Kidney (tissue), 14 donors: ENCODE measurements around the gene HOXD3. TPM values are rescaled to one million over a fixed set of nuclear protein-coding genes. Genes with fewer than 3 reads are reported as not detected.

Experiments
- DNase-seq, 5 donors: peaks; one replicate each; pipeline ENCODE4 v3.0.0-alpha.2; 2013 to 2020
- FAIRE-seq: peaks from 2 replicates; lab custom pipeline; 2012; peaks lifted over from hg19 to GRCh38; lab: Jason Lieb, UNC
- H3K27ac ChIP-seq, 2 donors: one replicate each; pipeline ENCODE4 v1.7.0; 2013; ENCODE audit warnings: low read depth in 2 of 2, low read length in 2 of 2, inconsistent platforms in 1 of 2
- H3K27me3 ChIP-seq: one replicate; pipeline ENCODE4 v1.7.1; 2013; ENCODE audit warnings: low read length, inconsistent platforms; ENCODE audit not compliant: control insufficient read depth, insufficient read depth
- H3K36me3 ChIP-seq, 3 donors: one replicate each; pipeline versions ENCODE4 v1.7.0 to v1.7.1; 2013; ENCODE audit warnings: low read length in 3 of 3, control low read depth in 1 of 3, inconsistent platforms in 1 of 3; ENCODE audit not compliant: insufficient read depth in 3 of 3, control insufficient read depth in 2 of 3
- H3K4me1 ChIP-seq, 3 donors: one replicate each; pipeline versions ENCODE4 v1.7.0 to v1.7.1; 2013; ENCODE audit warnings: low read length in 3 of 3, inconsistent platforms in 1 of 3, low read depth in 1 of 3; ENCODE audit not compliant: control insufficient read depth in 2 of 3, insufficient read depth in 2 of 3
- H3K4me3 ChIP-seq, 3 donors: one replicate each; pipeline versions ENCODE4 v1.7.0 to v1.8.1; 2013; ENCODE audit warnings: low read length in 3 of 3, control low read depth in 1 of 3, inconsistent platforms in 1 of 3
- H3K9ac ChIP-seq, 3 donors: one replicate each; pipeline versions ENCODE4 v1.7.0 to v1.7.1; 2013; ENCODE audit warnings: low read length in 3 of 3, control low read depth in 1 of 3, inconsistent platforms in 1 of 3
- H3K9me3 ChIP-seq, 3 donors: one replicate each; pipeline versions ENCODE4 v1.7.0 to v1.7.1; 2013; ENCODE audit warnings: low read length in 3 of 3, control low read depth in 1 of 3, inconsistent platforms in 1 of 3; ENCODE audit not compliant: control insufficient read depth in 2 of 3, insufficient read depth in 1 of 3
- CTCF ChIP-seq: IDR thresholded peaks from 3 replicates; pipeline ENCODE4 v1.5.1; 2012; ENCODE audit warnings: mild to moderate bottlenecking, moderate library complexity, borderline replicate concordance; ENCODE audit not compliant: insufficient read depth; ENCODE audit errors: extremely low read depth
- intact Hi-C: fragments of 100-400 bp; cut with DNase I; formaldehyde crosslinking; loops from one replicate; pipeline ENCODE4 v1.11.1; 2022
- polyA plus RNA-seq: library from polyadenylated mRNA; stranded (reverse); fragments of 350-450 nt; fragmentation: Illumina TruSeq; extraction: RNeasy Lipid Tissue Mini Kit (QIAGEN cat#74804); gene quantifications from one replicate; pipeline ENCODE4 v1.2.3, GENCODE V29; 2014; ENCODE audit warnings: low read depth, low replicate concordance; ENCODE audit not compliant: insufficient read depth
- total RNA-seq: library from RNA; stranded (reverse); fragmentation: NEBNext Ultra II Directional; extraction: Animal tissue kit (Norgen Biotek cat#: 25700); gene quantifications from one replicate; pipeline ENCODE4 v1.2.1, GENCODE V29; 2021
- donor health status: control.
- donor health status: control.
- donor health status: control.
- donor health status: control.
- donor health status: control.
- donor health status: DM: yes; HTN: yes; CAD: no.
- donor health status: Normal renal cell carcinoma (clear cell type).

HOXD3 gene
- total and polyA plus RNA-seq, 2 donors from 2014 or later: 16.9 to 29.3 TPM

DNA sequence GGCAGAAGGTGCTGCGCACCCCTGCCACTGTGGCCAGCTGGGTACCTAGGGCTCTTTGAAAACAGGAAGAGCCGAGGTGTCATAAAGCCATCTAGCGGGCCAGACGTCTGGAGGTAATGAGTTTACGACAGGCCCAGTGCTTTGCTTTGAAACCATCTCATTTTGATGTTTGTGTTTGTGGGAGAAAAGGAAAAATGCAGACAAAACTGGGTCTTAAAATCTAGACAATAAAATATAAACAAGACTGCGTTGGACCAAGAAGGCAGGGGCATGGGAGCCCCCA is 31.4 kb upstream of the HOXD3 start:
- intact Hi-C loops: loop anchor here (10.0 kb wide), 2 partner anchors 519 to 1029 kb away; no protein-coding TSS in a partner anchor
- Histone ChIP-seq H3K36me3 (no peaks in the 10 kb centered on the region), H3K27me3 (no peaks in the 10 kb centered on the region), H3K4me3 (peak overlapping the region in 1 of 3 donors; percentile 72), H3K27ac (peak overlapping the region; percentile 91 to 95), H3K4me1 (peaks cover 2 to 10% (median 6%) of the 10 kb centered on the region in 3 donors), H3K9ac (peak overlapping the region in 2 of 3 donors; percentile 17 to 59), H3K9me3 (no peaks in the 10 kb centered on the region)
- FAIRE-seq (no peak), DNase-seq (peak in 1 of 5 donors; percentile 40)
- TF ChIP-seq CTCF: no peak

DNA sequence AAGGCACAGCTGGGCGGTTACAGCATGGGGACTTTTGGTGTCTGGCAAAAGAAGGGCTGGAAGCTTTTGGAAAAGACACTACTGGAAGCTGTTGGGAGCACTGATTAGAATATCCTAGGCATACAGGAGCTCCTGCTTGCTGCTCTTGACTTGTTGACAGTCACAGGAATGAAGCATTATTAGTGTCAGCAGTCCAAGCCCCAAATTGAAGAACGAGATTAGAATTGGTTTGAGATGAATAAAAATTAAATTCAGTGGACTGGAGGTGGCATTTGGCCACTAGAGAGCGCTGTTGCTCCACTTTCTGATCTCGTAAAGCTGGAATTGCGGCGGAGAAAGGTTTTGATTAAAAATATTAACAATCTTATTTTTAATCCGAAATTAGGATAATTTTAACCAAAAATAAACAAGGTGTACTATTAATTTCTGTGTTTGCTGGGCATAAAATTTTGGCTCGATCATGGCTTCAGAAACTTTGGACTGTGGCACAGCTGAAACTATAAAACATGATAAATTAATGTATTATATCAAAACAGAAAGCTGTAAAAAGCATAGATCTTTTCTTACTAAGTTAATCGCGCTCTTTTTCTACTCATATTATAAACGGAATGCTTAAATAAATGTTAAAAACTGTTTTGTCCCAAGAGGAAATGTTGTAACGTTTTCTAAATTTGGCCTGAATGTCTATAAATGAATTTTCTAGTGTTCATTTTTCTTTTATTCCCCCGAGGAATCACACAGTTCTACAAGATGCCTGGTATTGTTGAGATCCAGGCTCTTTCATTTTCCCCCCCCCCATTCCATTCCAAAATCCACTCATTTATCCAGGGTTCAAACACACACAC is 30.0 kb upstream of the HOXD3 start:
- intact Hi-C loops: loop anchor here (10.0 kb wide), 2 partner anchors 518 to 1028 kb away; no protein-coding TSS in a partner anchor
- TF ChIP-seq CTCF: peak; percentile 88
- peaks cover 2 to 10% (median 6%) of the 10 kb centered on the region in 3 donors for H3K4me1 ChIP-seq
- H3K36me3 ChIP-seq: no peaks in the 10 kb centered on the region
- peak; percentile 87 for FAIRE-seq
- H3K4me3 ChIP-seq: peak overlapping the region; percentile 18 to 85 (median 59)
- DNase-seq: peak; percentile 81 to 94 (median 88)
- H3K27me3 ChIP-seq: no peaks in the 10 kb centered on the region
- no peaks in the 10 kb centered on the region for H3K9me3 ChIP-seq
- H3K27ac ChIP-seq: peak overlapping the region; percentile 45 to 94
- peak overlapping the region; percentile 40 to 76 (median 51) for H3K9ac ChIP-seq

DNA sequence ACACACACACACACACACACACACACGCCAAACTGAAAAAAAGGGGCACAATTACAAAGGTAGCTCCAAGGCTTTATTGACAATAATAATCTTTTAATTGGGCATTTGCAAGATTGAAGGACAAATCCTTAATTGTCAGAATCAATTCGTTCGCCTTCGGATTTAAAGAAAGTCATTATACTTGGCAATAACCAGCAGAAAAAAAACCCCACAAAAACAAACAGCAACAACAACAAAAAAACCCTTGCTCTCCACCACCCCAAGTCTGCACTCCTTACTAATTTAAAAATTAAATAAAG is 29.4 kb upstream of the HOXD3 start:
- DNase-seq (no peak), FAIRE-seq (no peak)
- H3K4me1 ChIP-seq: peaks cover 2 to 10% (median 6%) of the 10 kb centered on the region in 3 donors
- peak overlapping the region in 2 of 3 donors; percentile 40 to 76 for H3K9ac ChIP-seq
- peak overlapping the region; percentile 89 to 94 for H3K27ac ChIP-seq
- no peaks in the 10 kb centered on the region for H3K9me3 ChIP-seq
- intact Hi-C loops: loop anchor here (10.0 kb wide), 2 partner anchors 517 to 1027 kb away; no protein-coding TSS in a partner anchor
- H3K27me3 ChIP-seq: no peaks in the 10 kb centered on the region
- no peaks in the 10 kb centered on the region for H3K36me3 ChIP-seq
- peak overlapping the region; percentile 20 to 85 (median 59) for H3K4me3 ChIP-seq
- TF ChIP-seq CTCF: no peak
